Measurements from ENCODE around the gene REM2. TPM values are rescaled to one million over a fixed set of nuclear protein-coding genes. Genes with fewer than 3 reads are reported as not detected.
"Not testable (repeated sequence)": the region's sequence is repeated elsewhere in the genome, so short reads cannot be mapped to it uniquely, and the experiment has no call there.

The REM2 gene
- total and polyA plus RNA-seq, 2 of the 4 experiments (the other 2 are of a cell fraction), result under 0.01 to 0.07 TPM

GRCh38 chr14:22852178-22852577 lies 30.8 kb upstream of the REM2 start:
- ChIA-PET CTCF (interaction anchor here (1.0 to 6.8 kb wide), 14 partner anchors 10 to 282 kb away, joined by 3 to 60 read pairs (median 5); partner anchors contain the start of genes LRP10 and MRPL52), POLR2A (ENCODE audit: unreplicated experiment) (interaction anchor here (2.4 kb wide), 1 partner anchor 14 kb away, joined by 25 read pairs; the partner anchor contains the start of gene MMP14)
- H4K8ac ChIP-seq (ENCODE audit: low read depth in 2 of 2, low read length in 2 of 2), result peak overlapping the region in 1 of 2 experiments; percentile 97; a peak in 3 of 4 replicates
- intact Hi-C loops (cut with micrococcal nuclease) (loop anchor here (5.0 kb wide), 1 partner anchor 465 kb away; no protein-coding TSS in a partner anchor), in situ Hi-C loops (cut with MboI; ENCODE audit: low sequenced_read_pairs) (loop anchor here (25.0 kb wide), 1 partner anchor 465 kb away; no protein-coding TSS in a partner anchor)
- dilution Hi-C loops (cut with HindIII; ENCODE audit: low sequenced_read_pairs, unreplicated experiment); H3K9me3 ChIP-seq (ENCODE audit: control insufficient read depth, insufficient read depth, low read length); DNase-seq; H3K36me3 ChIP-seq (ENCODE audit: control insufficient read depth, insufficient read depth, low read length); H3K9ac ChIP-seq (ENCODE audit: low read depth, low read length); H3K27ac ChIP-seq (ENCODE audit: insufficient read depth, low read length); H4K20me1 ChIP-seq (ENCODE audit: insufficient read depth, low read length); H3K27me3 ChIP-seq (ENCODE audit: control insufficient read depth, insufficient read depth, low read length); BruUV-seq (replicated peaks); ATAC-seq (ENCODE audit: low read depth); H3K56ac ChIP-seq (ENCODE audit: extremely low read depth, insufficient read depth, low read length); H3K4me3 ChIP-seq (ENCODE audit: insufficient read depth, low read depth, low read length); H3K18ac ChIP-seq (ENCODE audit: low read depth, low read length); H2AFZ ChIP-seq (replicated peaks; ENCODE audit: low read length, poor library complexity); H3K4me2 ChIP-seq (ENCODE audit: low read depth, low read length); H4K5ac ChIP-seq (ENCODE audit: low read depth, low read length): not testable (repeated sequence)
- peaks cover 37% of the 10 kb centered on the region for H3K4me1 ChIP-seq (ENCODE audit: control insufficient read depth, insufficient read depth, low read length)
- peak overlapping the region; percentile 98; the same call in 1 of the 2 replicates for H2BK120ac ChIP-seq (ENCODE audit: low read depth, low read length)
- peaks cover 0 to 31% of the 10 kb centered on the region in 2 experiments; a peak in 2 of 4 replicates for H3K79me1 ChIP-seq (ENCODE audit: low read depth in 1 of 2, low read length in 2 of 2)
- peaks cover 27% of the 10 kb centered on the region for H3K9me1 ChIP-seq (ENCODE audit: insufficient read depth, low read length)
- peak overlapping the region; percentile 89; the same call in 1 of the 2 replicates for H2BK20ac ChIP-seq (ENCODE audit: low read depth, low read length)
- peak overlapping the region; percentile 73; the same call in 1 of the 3 replicates for H2BK15ac ChIP-seq (ENCODE audit: low read depth, low read length)
- peak overlapping the region; percentile 99; the same call in 1 of the 2 replicates for H4K91ac ChIP-seq (ENCODE audit: insufficient read depth, low read depth, low read length)
- peak overlapping the region; percentile 72 for H2AK5ac ChIP-seq (ENCODE audit: low read depth, low read length)
- peak overlapping the region; percentile 82; the same call in 1 of the 2 replicates for H3K23ac ChIP-seq (ENCODE audit: low read depth, low read length)
- peak overlapping the region; percentile 53 for H2AK9ac ChIP-seq (replicated peaks; ENCODE audit: low read depth, low read length, poor library complexity)
- H3K4ac ChIP-seq (ENCODE audit: low read depth, low read length), result peak overlapping the region; percentile 99; the same call in 1 of the 2 replicates
- WGBS, 2 experiments (ENCODE audit: extremely low coverage in 2 of 2, insufficient read length in 1 of 2), result no CpG with 5 or more reads among the region's 12 CpGs
- peak overlapping the region; percentile 98 for H2BK5ac ChIP-seq (ENCODE audit: low read depth, low read length, poor library complexity, severe bottlenecking)
- H3K14ac ChIP-seq (replicated peaks; ENCODE audit: low read depth, low read length), result 0 out of 2 replicates have a peak overlapping the region, but pooled peaks have one; percentile 98
